MM.1S (cell line): ENCODE results near the gene GFRA1.

Experiments
- DNase-seq: peaks from one replicate; pipeline ENCODE4 v3.0.0-alpha.2; 2015
- H2AFZ ChIP-seq: fragments of 300-600 bp; sonication (generic); 2 replicates; pipeline ENCODE4 v1.6.0; 2016; ENCODE audit warnings: antibody characterized with exemption, low read length
- H3F3A ChIP-seq: fragments of 300-600 bp; sonication (generic); 2 replicates; pipeline ENCODE4 v1.6.1; 2016; ENCODE audit warnings: mild to moderate bottlenecking, antibody characterized with exemption, low read length, moderate library complexity, mixed read lengths; ENCODE audit not compliant: insufficient read depth
- H3K27ac ChIP-seq: fragments of 300-600 bp; sonication (generic); 2 replicates; pipeline ENCODE4 v1.5.1; 2016; ENCODE audit warnings: mild to moderate bottlenecking, low read length
- H3K27me3 ChIP-seq: fragments of 300-600 bp; sonication (generic); replicated peaks from 2 replicates; pipeline ENCODE4 v1.6.0; 2016; ENCODE audit warnings: low read length; ENCODE audit not compliant: insufficient read depth
- H3K36me3 ChIP-seq: fragments of 300-600 bp; sonication (generic); replicated peaks from 2 replicates; pipeline ENCODE4 v1.6.1; 2016; ENCODE audit warnings: mild to moderate bottlenecking, low read length, mixed read lengths; ENCODE audit not compliant: insufficient read depth
- H3K4me1 ChIP-seq: fragments of 300-600 bp; sonication (generic); 2 replicates; pipeline ENCODE4 v1.6.1; 2016; ENCODE audit warnings: low read length, mixed read lengths
- H3K4me2 ChIP-seq: fragments of 300-600 bp; sonication (generic); 2 replicates; pipeline ENCODE4 v1.6.0; 2016; ENCODE audit warnings: low read depth, low read length
- H3K4me3 ChIP-seq: fragments of 300-600 bp; sonication (generic); 2 replicates; pipeline ENCODE4 v1.5.1; 2016; ENCODE audit warnings: low read length, mixed read lengths
- H3K79me2 ChIP-seq: fragments of 300-600 bp; sonication (generic); 2 replicates; pipeline ENCODE4 v1.6.1; 2016; ENCODE audit warnings: mixed run types, low read length, mixed read lengths
- H3K9ac ChIP-seq: fragments of 300-600 bp; sonication (generic); 2 replicates; pipeline ENCODE4 v1.6.1; 2016; ENCODE audit warnings: low read length, mixed read lengths
- H3K9me2 ChIP-seq: fragments of 300-600 bp; sonication (generic); replicated peaks from 2 replicates; pipeline ENCODE4 v1.6.1; 2016; ENCODE audit warnings: mild to moderate bottlenecking, low read length, mixed read lengths; ENCODE audit not compliant: insufficient read depth
- H3K9me3 ChIP-seq: fragments of 300-600 bp; sonication (generic); replicated peaks from 2 replicates; pipeline ENCODE4 v1.6.1; 2016; ENCODE audit warnings: mild to moderate bottlenecking, low read length, mixed read lengths; ENCODE audit not compliant: insufficient read depth
- H4K20me1 ChIP-seq: fragments of 300-600 bp; sonication (generic); 2 replicates; pipeline ENCODE4 v1.6.1; 2016; ENCODE audit warnings: mild to moderate bottlenecking, low read length, moderate library complexity, mixed read lengths; ENCODE audit not compliant: insufficient read depth
- CTCF ChIP-seq: fragments of 300-600 bp; sonication (generic); IDR thresholded peaks from 2 replicates; pipeline ENCODE4 v1.5.1; 2016; ENCODE audit warnings: antibody characterized with exemption, low read length, mixed read lengths
- EZH2 ChIP-seq: fragments of 300-600 bp; sonication (generic); optimal IDR thresholded peaks from 2 replicates; pipeline ENCODE3; 2017; ENCODE audit warnings: low read depth, mild to moderate bottlenecking, antibody characterized with exemption, low read length, mixed read lengths
- EZH2phosphoT487 ChIP-seq: fragments of 300-600 bp; sonication (generic); IDR thresholded peaks from 2 replicates; pipeline ENCODE4 v1.6.1; 2018; ENCODE audit warnings: antibody characterized with exemption, low read length

GFRA1 gene

DNA sequence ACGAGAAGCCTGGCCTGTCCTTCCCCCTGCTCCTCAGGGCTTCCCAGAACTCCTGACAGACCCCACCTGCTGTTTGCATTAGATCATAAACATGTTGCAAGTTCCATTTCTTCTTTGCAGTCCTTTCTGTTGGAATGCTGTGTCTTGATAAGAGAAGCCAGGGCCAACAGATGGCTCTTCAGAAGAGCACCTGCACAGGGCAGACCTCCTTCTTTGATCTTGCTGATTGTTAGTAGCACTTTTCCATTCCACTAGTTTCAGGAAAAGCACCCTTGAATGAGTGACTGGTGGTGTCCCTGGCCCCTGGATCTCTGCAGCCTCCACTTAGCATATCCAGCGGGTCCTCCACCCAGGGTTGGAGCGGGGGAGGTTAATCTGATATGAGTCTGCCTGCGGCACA, 243.2 kb downstream of the GFRA1 start:
- Histone ChIP-seq H4K20me1 (no peaks in the 10 kb centered on the region), H3F3A (no peaks in the 10 kb centered on the region), H3K9me2 (no peaks in the 10 kb centered on the region), H3K9ac (no peak overlapping the region), H3K4me1 (no peaks in the 10 kb centered on the region), H3K79me2 (no peaks in the 10 kb centered on the region), H3K9me3 (no peaks in the 10 kb centered on the region), H3K36me3 (no peaks in the 10 kb centered on the region), H3K4me3 (no peak overlapping the region), H3K27ac (no peak overlapping the region), H2AFZ (no peak overlapping the region), H3K4me2 (no peak overlapping the region), H3K27me3 (no peaks in the 10 kb centered on the region)
- no peak for DNase-seq
- TF ChIP-seq EZH2 (no peak), CTCF (no peak), EZH2phosphoT487 (no peak)

DNA sequence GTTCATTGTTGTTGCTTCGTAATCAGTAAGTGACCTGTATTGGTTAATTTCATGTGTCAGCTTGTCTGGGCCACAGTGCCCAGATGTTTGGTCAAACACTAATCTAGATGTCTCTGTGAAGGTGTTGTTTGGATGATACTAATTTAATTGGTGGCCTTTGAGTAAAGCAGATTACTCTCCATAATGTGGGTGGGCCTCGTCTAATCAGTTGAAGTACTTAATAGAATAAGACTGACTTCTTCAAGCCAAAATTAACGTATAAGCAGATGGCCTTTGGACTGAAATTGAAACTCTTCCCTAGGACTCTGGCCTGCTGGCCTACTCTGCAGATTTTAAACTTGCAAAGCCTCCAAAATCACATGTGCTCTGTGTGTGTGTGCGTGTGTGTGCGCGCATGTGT, 245.7 kb downstream of the GFRA1 start:
- no peaks in the 10 kb centered on the region for H3K27me3 ChIP-seq
- no peak for DNase-seq
- H3K4me2 ChIP-seq: no peak overlapping the region
- H3K27ac ChIP-seq: no peak overlapping the region
- no peak overlapping the region for H3K4me3 ChIP-seq
- H2AFZ ChIP-seq: no peak overlapping the region
- no peak for TF ChIP-seq EZH2phosphoT487
- TF ChIP-seq CTCF: no peak
- no peak for TF ChIP-seq EZH2
- H3K9ac ChIP-seq: no peak overlapping the region
- no peaks in the 10 kb centered on the region for H3K9me2 ChIP-seq
- H3K79me2 ChIP-seq: no peaks in the 10 kb centered on the region
- no peaks in the 10 kb centered on the region for H3K9me3 ChIP-seq
- H4K20me1 ChIP-seq: no peaks in the 10 kb centered on the region
- no peaks in the 10 kb centered on the region for H3K36me3 ChIP-seq
- H3K4me1 ChIP-seq: no peaks in the 10 kb centered on the region
- no peaks in the 10 kb centered on the region for H3F3A ChIP-seq

DNA sequence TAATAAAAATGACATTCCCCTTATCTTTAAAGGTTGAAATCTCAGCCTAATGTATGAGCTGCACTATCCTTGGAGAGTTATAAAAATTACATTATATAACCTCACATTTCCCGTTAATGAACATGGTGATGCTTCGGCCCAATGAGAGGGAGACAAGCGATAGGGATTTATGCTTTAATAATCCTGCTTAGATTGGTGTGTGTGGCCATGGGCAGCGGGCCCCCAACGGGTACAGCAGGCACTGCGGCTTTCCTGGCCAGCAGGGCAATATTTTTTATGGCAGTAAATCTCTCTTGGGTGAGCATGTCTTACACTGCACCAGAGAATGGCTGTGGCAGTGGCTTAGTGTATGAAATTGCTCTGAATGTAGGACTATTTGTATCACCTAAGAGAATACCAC, 246.3 kb downstream of the GFRA1 start:
- Histone ChIP-seq H3K79me2 (no peaks in the 10 kb centered on the region), H4K20me1 (no peaks in the 10 kb centered on the region)
- DNase-seq: no peak

More for the DNA sequence above, 246.3 kb downstream of the GFRA1 start:
- Histone ChIP-seq H3K27me3 (no peaks in the 10 kb centered on the region), H3K4me2 (no peak overlapping the region), H3K36me3 (no peaks in the 10 kb centered on the region), H3K9ac (no peak overlapping the region), H3K4me3 (no peak overlapping the region), H2AFZ (no peak overlapping the region), H3K9me2 (no peaks in the 10 kb centered on the region), H3K27ac (no peak overlapping the region), H3K9me3 (no peaks in the 10 kb centered on the region), H3K4me1 (no peaks in the 10 kb centered on the region), H3F3A (no peaks in the 10 kb centered on the region)
- TF ChIP-seq CTCF (no peak), EZH2 (no peak), EZH2phosphoT487 (no peak)
